Endothelial cell of hepatic sinusoid (primary cell): Measurements from ENCODE around the gene TMUB1.

ENCODE experiments used
- in situ Hi-C: cut with HindIII; loops from 2 replicates; pipeline ENCODE4 v1.10.0; 2017; ENCODE audit warnings: low sequenced_read_pairs

Gene TMUB1

GRCh38 chr7:151104411-151105235, 21.3 kb upstream of the TMUB1 start:
- in situ Hi-C loops = no loop called here

- in situ Hi-C loops = no loop called here
Measured at GRCh38 chr7:151103973-151104372, 20.7 kb upstream of the TMUB1 start.

GRCh38 chr7:151102991-151103390, 19.7 kb upstream of the TMUB1 start:
- in situ Hi-C loops = no loop called here

- in situ Hi-C loops = no loop called here
Measured at GRCh38 chr7:151101621-151102396, 18.5 kb upstream of the TMUB1 start.

GRCh38 chr7:151100921-151101320, 17.6 kb upstream of the TMUB1 start:
- in situ Hi-C loops = no loop called here

GRCh38 chr7:151099486-151100211, 16.4 kb upstream of the TMUB1 start:
- in situ Hi-C loops = no loop called here

GRCh38 chr7:151095828-151096475, 12.7 kb upstream of the TMUB1 start:
- in situ Hi-C loops = no loop called here

- in situ Hi-C loops = no loop called here
Measured at GRCh38 chr7:151095123-151095797, 12.0 kb upstream of the TMUB1 start.

GRCh38 chr7:151094675-151095074, 11.4 kb upstream of the TMUB1 start:
- in situ Hi-C loops = no loop called here

- in situ Hi-C loops = no loop called here
Measured at GRCh38 chr7:151093748-151094147, 10.5 kb upstream of the TMUB1 start.

- in situ Hi-C loops = no loop called here
Measured at GRCh38 chr7:151091988-151092387, 8.7 kb upstream of the TMUB1 start.

GRCh38 chr7:151091431-151091830, 8.1 kb upstream of the TMUB1 start:
- in situ Hi-C loops = no loop called here

GRCh38 chr7:151091003-151091402, 7.7 kb upstream of the TMUB1 start:
- in situ Hi-C loops = no loop called here

- in situ Hi-C loops = loop anchor here (5.0 kb wide), 2 partner anchors 58 to 77 kb away; partner anchors contain the start of gene GBX1
Measured at GRCh38 chr7:151089893-151090730, 6.8 kb upstream of the TMUB1 start.

GRCh38 chr7:151088856-151089699, 5.8 kb upstream of the TMUB1 start:
- in situ Hi-C loops = loop anchor here (5.0 kb wide), 2 partner anchors 57 to 78 kb away; partner anchors contain the start of gene GBX1

GRCh38 chr7:151088019-151088855, 4.9 kb upstream of the TMUB1 start:
- in situ Hi-C loops = loop anchor here (5.0 kb wide), 2 partner anchors 56 to 79 kb away; partner anchors contain the start of gene GBX1

- in situ Hi-C loops = loop anchor here (5.0 kb wide), 2 partner anchors 55 to 80 kb away; partner anchors contain the start of gene GBX1
Measured at GRCh38 chr7:151087245-151088018, 4.1 kb upstream of the TMUB1 start.
